ENCODE data around the gene CDH4.

DNA sequence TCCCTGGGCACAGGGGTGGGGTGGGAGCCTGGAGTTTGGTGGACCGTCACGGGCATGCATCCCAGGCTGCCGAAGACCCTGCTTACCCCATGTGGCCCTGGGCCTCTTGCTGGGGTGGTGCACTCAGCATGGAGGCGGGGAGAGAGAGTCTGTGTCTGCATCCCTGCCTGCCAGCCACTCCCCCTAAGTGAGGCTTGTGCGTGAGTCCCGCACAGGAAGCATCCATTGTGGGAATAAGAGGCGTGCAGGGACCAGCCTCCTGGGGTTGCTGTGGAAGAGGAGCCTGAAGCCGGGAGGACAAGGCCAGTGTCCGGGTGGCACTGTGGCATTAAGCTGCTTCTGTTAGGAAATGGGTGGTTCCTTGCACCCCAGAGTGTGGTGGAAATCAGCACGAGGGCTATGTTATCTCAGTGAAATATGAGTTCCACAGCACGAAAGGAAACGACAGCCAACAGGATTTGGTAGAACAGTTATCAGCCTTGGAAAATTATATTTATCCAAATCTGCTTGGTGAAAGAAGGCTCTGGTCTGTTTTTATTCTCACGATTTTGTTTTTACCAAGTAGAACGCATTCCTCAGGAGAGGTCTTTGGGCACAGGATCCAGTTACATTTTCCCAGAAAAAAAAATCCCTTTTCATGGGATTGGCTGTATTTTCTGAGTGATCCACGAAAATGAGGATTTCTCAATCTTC lies 35.7 kb downstream of the CDH4 start:
- TF ChIP-seq POLR2A (IDR thresholded peaks at IDR 0.05) (no peak), POLR2AphosphoS5 (IDR thresholded peaks at IDR 0.05) (no peak), EP300 (IDR thresholded peaks at IDR 0.05) (no peak)
- TF ChIP-seq, protein P1, sequence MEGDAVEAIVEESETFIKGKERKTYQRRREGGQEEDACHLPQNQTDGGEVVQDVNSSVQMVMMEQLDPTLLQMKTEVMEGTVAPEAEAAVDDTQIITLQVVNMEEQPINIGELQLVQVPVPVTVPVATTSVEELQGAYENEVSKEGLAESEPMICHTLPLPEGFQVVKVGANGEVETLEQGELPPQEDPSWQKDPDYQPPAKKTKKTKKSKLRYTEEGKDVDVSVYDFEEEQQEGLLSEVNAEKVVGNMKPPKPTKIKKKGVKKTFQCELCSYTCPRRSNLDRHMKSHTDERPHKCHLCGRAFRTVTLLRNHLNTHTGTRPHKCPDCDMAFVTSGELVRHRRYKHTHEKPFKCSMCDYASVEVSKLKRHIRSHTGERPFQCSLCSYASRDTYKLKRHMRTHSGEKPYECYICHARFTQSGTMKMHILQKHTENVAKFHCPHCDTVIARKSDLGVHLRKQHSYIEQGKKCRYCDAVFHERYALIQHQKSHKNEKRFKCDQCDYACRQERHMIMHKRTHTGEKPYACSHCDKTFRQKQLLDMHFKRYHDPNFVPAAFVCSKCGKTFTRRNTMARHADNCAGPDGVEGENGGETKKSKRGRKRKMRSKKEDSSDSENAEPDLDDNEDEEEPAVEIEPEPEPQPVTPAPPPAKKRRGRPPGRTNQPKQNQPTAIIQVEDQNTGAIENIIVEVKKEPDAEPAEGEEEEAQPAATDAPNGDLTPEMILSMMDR (IDR thresholded peaks at IDR 0.05), result no peak
